Ishikawa (cell line): ENCODE data around the gene ATF6.

ENCODE experiments used
- CREB1 ChIP-seq: IDR thresholded peaks from 2 replicates; pipeline ENCODE4 v1.6.1; 2012; ENCODE audit warnings: low read depth
- MAX ChIP-seq: IDR thresholded peaks from 2 replicates; pipeline ENCODE4 v1.6.1; 2012
- RAD21 ChIP-seq: IDR thresholded peaks from 2 replicates; pipeline ENCODE4 v1.6.1; 2012; ENCODE audit warnings: low read depth

- TF ChIP-seq MAX (no peak), CREB1 (no peak), RAD21 (no peak)
Measured at GRCh38 chr1:161921990-161922389, 155.9 kb downstream of the ATF6 start.
